Measurements from ENCODE around the gene MYOCOS.

DNA sequence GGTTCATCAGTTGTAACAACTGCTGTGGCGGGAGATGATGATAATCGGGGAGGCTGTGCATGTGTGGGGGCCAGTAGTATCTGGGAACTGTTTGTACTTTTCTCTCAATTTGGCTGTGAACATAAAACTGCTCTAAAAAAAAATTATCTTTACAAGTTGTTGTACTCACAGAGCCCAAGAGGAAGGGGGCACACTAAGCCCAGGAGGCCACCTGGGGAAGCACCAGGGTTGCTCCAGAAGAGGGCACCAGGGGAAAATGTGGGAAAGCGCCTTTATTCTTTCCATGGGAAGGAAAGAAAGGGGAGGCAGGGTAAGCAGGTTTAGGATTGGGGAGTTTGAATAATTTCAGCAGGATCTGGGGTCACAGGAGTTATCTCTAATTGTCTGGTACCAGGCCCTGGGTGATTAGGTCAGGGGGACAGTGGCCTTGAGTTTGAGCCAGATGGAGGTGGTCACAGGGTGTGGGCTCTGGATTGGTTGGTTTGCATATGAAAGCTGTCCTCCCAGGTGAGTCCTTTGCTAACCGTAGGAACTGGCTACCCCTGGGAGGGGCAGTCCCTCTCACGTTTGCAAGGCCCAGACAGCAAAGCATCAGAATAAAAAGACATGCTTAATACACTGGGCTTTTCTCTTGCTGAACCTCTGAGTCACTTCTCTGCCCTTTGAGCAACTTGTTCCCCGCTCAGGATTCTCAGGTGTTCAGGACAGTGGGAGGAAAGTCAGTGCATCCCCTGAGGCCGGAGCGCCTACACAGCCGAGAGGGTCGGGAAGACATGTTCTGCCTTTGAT is 19.2 kb downstream of the MYOCOS start:
- TF ChIP-seq, protein P1, sequence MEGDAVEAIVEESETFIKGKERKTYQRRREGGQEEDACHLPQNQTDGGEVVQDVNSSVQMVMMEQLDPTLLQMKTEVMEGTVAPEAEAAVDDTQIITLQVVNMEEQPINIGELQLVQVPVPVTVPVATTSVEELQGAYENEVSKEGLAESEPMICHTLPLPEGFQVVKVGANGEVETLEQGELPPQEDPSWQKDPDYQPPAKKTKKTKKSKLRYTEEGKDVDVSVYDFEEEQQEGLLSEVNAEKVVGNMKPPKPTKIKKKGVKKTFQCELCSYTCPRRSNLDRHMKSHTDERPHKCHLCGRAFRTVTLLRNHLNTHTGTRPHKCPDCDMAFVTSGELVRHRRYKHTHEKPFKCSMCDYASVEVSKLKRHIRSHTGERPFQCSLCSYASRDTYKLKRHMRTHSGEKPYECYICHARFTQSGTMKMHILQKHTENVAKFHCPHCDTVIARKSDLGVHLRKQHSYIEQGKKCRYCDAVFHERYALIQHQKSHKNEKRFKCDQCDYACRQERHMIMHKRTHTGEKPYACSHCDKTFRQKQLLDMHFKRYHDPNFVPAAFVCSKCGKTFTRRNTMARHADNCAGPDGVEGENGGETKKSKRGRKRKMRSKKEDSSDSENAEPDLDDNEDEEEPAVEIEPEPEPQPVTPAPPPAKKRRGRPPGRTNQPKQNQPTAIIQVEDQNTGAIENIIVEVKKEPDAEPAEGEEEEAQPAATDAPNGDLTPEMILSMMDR (IDR thresholded peaks at IDR 0.05), result no peak
- TF ChIP-seq POLR2A (IDR thresholded peaks at IDR 0.05), result no peak
- TF ChIP-seq POLR2AphosphoS5 (IDR thresholded peaks at IDR 0.05; ENCODE audit: insufficient read depth in 1 of 2, low read depth in 1 of 2), result no peak

Measured in vagina (tissue), 2 donors.